ENCODE data around the gene AGAP1. TPM values are rescaled to one million over a fixed set of nuclear protein-coding genes. Genes with fewer than 3 reads are reported as not detected.
A peak's percentile ranks its signal among the peaks of the same experiment; 100 is the strongest.

The AGAP1 gene
- total RNA-seq, 1 experiment from 2014 or later, result 25.8 TPM

DNA sequence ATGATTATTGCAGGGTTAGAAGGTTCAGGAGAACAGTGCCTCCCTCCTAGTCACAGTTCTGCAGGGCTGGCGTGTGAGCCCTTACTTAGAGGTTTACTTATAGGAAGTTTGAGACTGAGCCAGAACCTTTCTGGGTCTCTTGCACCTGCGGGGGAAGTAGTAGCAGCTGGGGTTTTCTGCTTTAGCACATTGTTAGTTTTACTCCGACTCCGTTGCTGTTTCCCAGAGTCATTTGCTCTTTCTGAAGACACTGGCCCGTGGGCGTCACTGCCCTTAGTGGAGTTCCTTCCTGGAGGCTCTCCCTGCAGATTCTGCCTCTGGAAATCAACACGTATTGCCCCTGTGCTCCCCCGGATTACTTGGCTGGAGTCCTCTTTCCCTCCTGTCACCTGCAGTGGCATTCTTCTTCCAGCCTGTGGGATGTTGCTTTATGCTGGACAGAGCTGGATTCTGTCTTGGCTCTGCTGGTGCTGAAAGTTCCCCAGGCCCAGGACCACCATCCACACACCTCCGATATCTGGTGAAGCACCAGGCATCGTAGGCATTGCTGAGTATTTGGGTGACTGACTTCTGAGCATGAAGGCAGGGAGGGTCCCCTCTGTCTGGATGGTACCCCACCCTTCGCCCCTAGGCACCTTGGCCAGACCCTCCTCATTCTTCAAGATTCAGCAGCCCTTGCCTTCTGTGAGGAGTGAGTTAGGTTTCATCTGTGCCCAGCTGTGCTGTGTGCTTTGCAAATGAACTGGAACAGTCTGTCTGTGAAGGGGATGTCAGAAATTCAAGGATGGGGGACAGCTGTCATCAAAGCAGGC, 51.7 kb downstream of the AGAP1 start:
- H2AK5ac ChIP-seq (ENCODE audit: insufficient read length, low read length), result no peak overlapping the region
- no peaks in the 10 kb centered on the region for H3K23me2 ChIP-seq (ENCODE audit: insufficient read length, low read depth, low read length, poor library complexity, severe bottlenecking)
- H2BK12ac ChIP-seq (ENCODE audit: insufficient read length, low read depth, low read length), result no peak overlapping the region
- DNase-seq, result no peak
- TF ChIP-seq, protein P1, sequence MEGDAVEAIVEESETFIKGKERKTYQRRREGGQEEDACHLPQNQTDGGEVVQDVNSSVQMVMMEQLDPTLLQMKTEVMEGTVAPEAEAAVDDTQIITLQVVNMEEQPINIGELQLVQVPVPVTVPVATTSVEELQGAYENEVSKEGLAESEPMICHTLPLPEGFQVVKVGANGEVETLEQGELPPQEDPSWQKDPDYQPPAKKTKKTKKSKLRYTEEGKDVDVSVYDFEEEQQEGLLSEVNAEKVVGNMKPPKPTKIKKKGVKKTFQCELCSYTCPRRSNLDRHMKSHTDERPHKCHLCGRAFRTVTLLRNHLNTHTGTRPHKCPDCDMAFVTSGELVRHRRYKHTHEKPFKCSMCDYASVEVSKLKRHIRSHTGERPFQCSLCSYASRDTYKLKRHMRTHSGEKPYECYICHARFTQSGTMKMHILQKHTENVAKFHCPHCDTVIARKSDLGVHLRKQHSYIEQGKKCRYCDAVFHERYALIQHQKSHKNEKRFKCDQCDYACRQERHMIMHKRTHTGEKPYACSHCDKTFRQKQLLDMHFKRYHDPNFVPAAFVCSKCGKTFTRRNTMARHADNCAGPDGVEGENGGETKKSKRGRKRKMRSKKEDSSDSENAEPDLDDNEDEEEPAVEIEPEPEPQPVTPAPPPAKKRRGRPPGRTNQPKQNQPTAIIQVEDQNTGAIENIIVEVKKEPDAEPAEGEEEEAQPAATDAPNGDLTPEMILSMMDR (conservative IDR thresholded peaks at IDR 0.05), result no peak
- H3K56ac ChIP-seq (ENCODE audit: insufficient read length, low read depth, low read length), result no peak overlapping the region
- Mint-ChIP-seq H3K4me3 (no peak overlapping the region), H3K36me3 (ENCODE audit: insufficient read depth in 1 of 3, low read depth in 3 of 3) (no peaks in the 10 kb centered on the region; a peak in 2 of 7 replicates), H3K27me3 (ENCODE audit: low read depth) (no peaks in the 10 kb centered on the region), H3K27ac (peak overlapping the region in 1 of 3 experiments; percentile 65; a peak in 1 of 7 replicates), H3K9me3 (no peaks in the 10 kb centered on the region), H3K4me1 (peaks cover 40 to 50% of the 10 kb centered on the region in 2 experiments)
- H3K27ac ChIP-seq (ENCODE audit: insufficient read length, low read depth, low read length), result no peak overlapping the region
- no peaks in the 10 kb centered on the region for H4K20me1 ChIP-seq (ENCODE audit: control insufficient read depth, insufficient read depth, insufficient read length)
- no peak overlapping the region for H2BK20ac ChIP-seq (ENCODE audit: low read depth, low read length, poor library complexity, severe bottlenecking)
- H2BK15ac ChIP-seq (ENCODE audit: low read depth, low read length), result no peak overlapping the region
- H3K4me1 ChIP-seq (ENCODE audit: insufficient read depth, low read length), result peaks cover 8% of the 10 kb centered on the region; the same call in 1 of the 2 replicates
- H3K14ac ChIP-seq (ENCODE audit: insufficient read depth, low read length), result no peak overlapping the region
- peaks cover 3% of the 10 kb centered on the region for H3K79me1 ChIP-seq (ENCODE audit: insufficient read depth, low read depth, low read length, poor library complexity, severe bottlenecking)
- no peak overlapping the region for H3K4me2 ChIP-seq (ENCODE audit: insufficient read depth, insufficient read length, low read length)
- no peak overlapping the region for H2AFZ ChIP-seq (ENCODE audit: low read length)
- no peak overlapping the region for H4K91ac ChIP-seq (ENCODE audit: insufficient read length, low read depth, low read length)
- no peak overlapping the region for H3T11ph ChIP-seq (ENCODE audit: low read length)
- no peak overlapping the region for H2BK5ac ChIP-seq (ENCODE audit: insufficient read length, low read length)
- H4K5ac ChIP-seq (ENCODE audit: insufficient read length, low read depth, low read length), result no peak overlapping the region
- no peak overlapping the region for H3K4ac ChIP-seq (ENCODE audit: low read depth, low read length)
- H3K23ac ChIP-seq (ENCODE audit: insufficient read length, low read depth, low read length), result no peak overlapping the region
- H2BK120ac ChIP-seq (ENCODE audit: low read depth, low read length, poor library complexity, severe bottlenecking), result no peak overlapping the region
- WGBS (ENCODE audit: extremely low coverage, insufficient read length, low lambda C conversion rate), result no CpG with 5 or more reads among the region's 11 CpGs
- H3K27me3 ChIP-seq (ENCODE audit: insufficient read depth, low read length), result no peaks in the 10 kb centered on the region
- peaks cover 13% of the 10 kb centered on the region; the same call in 1 of the 2 replicates for H3K79me2 ChIP-seq (ENCODE audit: insufficient read depth, low read length)
- H3K18ac ChIP-seq (ENCODE audit: insufficient read length, low read depth, low read length), result no peak overlapping the region
- H4K8ac ChIP-seq (replicated peaks; ENCODE audit: insufficient read length, low read depth, low read length), result no peak overlapping the region
- no peak overlapping the region for H3K9ac ChIP-seq (ENCODE audit: extremely low read depth, insufficient read length, low read length)
- no peaks in the 10 kb centered on the region for H3K9me3 ChIP-seq (ENCODE audit: control insufficient read depth, low read depth, low read length)

Measured in H9 (cell line).